Spinal cord (tissue), 10 donors: ENCODE results near the gene GDNF. TPM values are rescaled to one million over a fixed set of nuclear protein-coding genes. Genes with fewer than 3 reads are reported as not detected.

ENCODE experiments used
- DNase-seq, 6 donors: peaks; one replicate each; pipeline versions ENCODE4 v3.0.0 to v3.0.0-alpha.2; 2013 to 2015; ENCODE audit warnings: low spot score in 6 of 6, low read depth in 4 of 6
- H3K27ac ChIP-seq: one replicate; pipeline ENCODE4 v1.5.1; 2013; ENCODE audit warnings: low read depth, low read length, control low read depth
- H3K27me3 ChIP-seq: one replicate; pipeline ENCODE4 v1.6.1; 2013; ENCODE audit warnings: low read length; ENCODE audit not compliant: control insufficient read depth, insufficient read depth
- H3K36me3 ChIP-seq: one replicate; pipeline ENCODE4 v1.6.1; 2013; ENCODE audit warnings: low read length; ENCODE audit not compliant: control insufficient read depth, insufficient read depth
- H3K4me1 ChIP-seq: one replicate; pipeline ENCODE4 v1.6.1; 2013; ENCODE audit warnings: low read length; ENCODE audit not compliant: control insufficient read depth, insufficient read depth
- H3K4me3 ChIP-seq: one replicate; pipeline ENCODE4 v1.5.1; 2013; ENCODE audit warnings: low read depth, low read length, control low read depth
- H3K9me3 ChIP-seq: one replicate; pipeline ENCODE4 v1.6.1; 2013; ENCODE audit warnings: low read length; ENCODE audit not compliant: control insufficient read depth, insufficient read depth
- WGBS: methylation state at CpG from one replicate; pipeline ENCODE4 v1.1.5; 2013; ENCODE audit warnings: missing lambda C conversion rate; ENCODE audit not compliant: insufficient coverage; 5-methylcytosine and 5-hydroxymethylcytosine counted together
- polyA plus RNA-seq, 2 donors: library from polyadenylated mRNA; unstranded; fragments of 120-200 nt; gene quantifications; one replicate each; pipeline ENCODE4 v1.2.1, GENCODE V29; 2013; ENCODE audit not compliant: insufficient read length in 2 of 2
- total RNA-seq, 2 donors: library from RNA; depleted of rRNA in 1 of 2; stranded (reverse); fragments of 120-200 nt in 1 of 2; fragments of >200 nt in 1 of 2; gene quantifications; one replicate each; pipeline versions ENCODE4 v1.2.3 to v1.2.4, GENCODE V29; 2013 to 2014
- donor health status: healthy.

GDNF gene
- total and polyA plus RNA-seq, 4 donors, result 0.17 to 0.51 (median 0.43) TPM

DNA sequence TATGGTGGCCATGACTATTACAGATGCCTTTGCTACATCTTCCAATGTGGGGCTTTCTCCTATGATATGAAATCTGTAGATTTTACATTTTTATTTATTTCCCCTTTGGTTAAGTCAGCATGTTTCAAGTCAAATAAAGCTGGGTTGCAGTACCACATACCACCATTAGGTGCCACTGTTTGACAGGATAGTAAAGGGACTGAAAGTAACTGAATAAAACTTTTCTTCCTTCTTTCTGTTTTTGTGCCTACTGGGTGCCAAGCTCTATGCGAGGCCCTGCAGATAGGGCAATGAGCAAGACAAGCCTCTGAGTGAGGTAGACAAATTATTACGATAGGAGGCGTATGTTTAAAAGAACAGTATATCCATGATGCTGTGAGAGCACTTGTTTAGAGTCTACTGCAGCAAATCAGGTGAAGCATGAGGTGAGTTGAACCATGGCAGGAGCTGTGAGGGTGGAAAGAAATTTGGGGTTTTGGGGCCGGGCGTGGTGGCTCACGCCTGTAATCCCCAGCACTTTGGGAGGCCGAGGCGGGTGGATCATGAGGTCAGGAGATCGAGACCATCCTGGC is 64.8 kb downstream of the GDNF start:
- no peak overlapping the region for H3K27ac ChIP-seq
- WGBS, result 95% methylated on average over 9 of the region's 9 CpGs

DNA sequence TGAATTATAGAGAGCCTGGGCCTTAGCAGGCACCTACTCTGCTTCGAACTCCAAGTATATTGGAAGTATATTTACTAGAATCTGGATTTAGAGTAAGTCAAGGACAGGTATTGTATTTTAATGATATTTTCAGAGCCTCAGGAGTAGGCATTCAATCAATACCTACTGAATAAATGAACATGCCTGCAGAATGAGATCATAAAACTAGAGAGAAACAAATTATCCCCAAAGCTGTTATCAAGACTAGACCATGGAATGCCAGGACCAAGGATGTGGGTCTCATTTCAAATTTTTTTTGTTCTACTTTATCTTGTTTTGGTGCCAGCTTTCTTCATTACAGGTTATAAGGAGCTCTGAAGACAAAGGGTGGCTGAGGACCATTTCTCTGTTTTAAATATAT is 66.0 kb downstream of the GDNF start:
- H3K9me3 ChIP-seq, result no peaks in the 10 kb centered on the region
- no peak overlapping the region for H3K4me3 ChIP-seq
- H3K27ac ChIP-seq, result no peak overlapping the region
- WGBS, result no CpG with 5 or more reads among the region's 1 CpG
- no peaks in the 10 kb centered on the region for H3K27me3 ChIP-seq
- H3K4me1 ChIP-seq, result no peaks in the 10 kb centered on the region
- peak in 1 of 6 donors; percentile 3 for DNase-seq
- no peaks in the 10 kb centered on the region for H3K36me3 ChIP-seq

More for the DNA sequence above, 64.8 kb downstream of the GDNF start:
- H3K4me1 ChIP-seq, result no peaks in the 10 kb centered on the region
- H3K4me3 ChIP-seq, result no peak overlapping the region
- no peaks in the 10 kb centered on the region for H3K36me3 ChIP-seq
- DNase-seq, result no peak
- no peaks in the 10 kb centered on the region for H3K27me3 ChIP-seq
- H3K9me3 ChIP-seq, result no peaks in the 10 kb centered on the region

- no peak overlapping the region for H3K4me3 ChIP-seq
- H3K36me3 ChIP-seq, result no peaks in the 10 kb centered on the region
- DNase-seq, result no peak
- H3K27ac ChIP-seq, result no peak overlapping the region
- WGBS, result 100% methylated on average over 1 of the region's 2 CpGs
- H3K27me3 ChIP-seq, result no peaks in the 10 kb centered on the region
- no peaks in the 10 kb centered on the region for H3K4me1 ChIP-seq
- H3K9me3 ChIP-seq, result no peaks in the 10 kb centered on the region
These were observed 67.6 kb downstream of the GDNF start for GRCh38 chr5:37772255-37772654.

DNA sequence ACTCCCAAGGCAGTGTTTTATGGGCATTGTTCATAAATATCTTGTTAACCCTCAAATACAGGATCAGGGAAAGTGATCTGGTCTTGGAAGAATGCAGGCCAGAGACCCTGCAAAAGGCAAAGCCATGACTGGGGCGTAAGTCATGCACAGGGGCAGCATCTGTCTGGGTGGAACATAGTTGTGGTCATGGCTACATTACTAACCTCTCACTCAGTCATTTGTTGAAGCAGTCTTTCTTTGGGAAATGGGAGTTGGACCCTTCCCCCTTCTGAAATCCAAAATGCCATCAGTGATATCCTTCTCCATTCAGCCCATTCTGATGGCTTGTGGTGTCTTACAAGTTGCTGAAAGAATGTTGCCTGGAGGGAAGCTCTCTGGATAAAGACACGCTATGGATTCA is 68.1 kb downstream of the GDNF start:
- 80% methylated on average over 1 of the region's 2 CpGs for WGBS
- Histone ChIP-seq H3K9me3 (no peaks in the 10 kb centered on the region), H3K4me3 (no peak overlapping the region), H3K27ac (no peak overlapping the region), H3K36me3 (no peaks in the 10 kb centered on the region), H3K27me3 (no peaks in the 10 kb centered on the region), H3K4me1 (no peaks in the 10 kb centered on the region)
- no peak for DNase-seq

DNA sequence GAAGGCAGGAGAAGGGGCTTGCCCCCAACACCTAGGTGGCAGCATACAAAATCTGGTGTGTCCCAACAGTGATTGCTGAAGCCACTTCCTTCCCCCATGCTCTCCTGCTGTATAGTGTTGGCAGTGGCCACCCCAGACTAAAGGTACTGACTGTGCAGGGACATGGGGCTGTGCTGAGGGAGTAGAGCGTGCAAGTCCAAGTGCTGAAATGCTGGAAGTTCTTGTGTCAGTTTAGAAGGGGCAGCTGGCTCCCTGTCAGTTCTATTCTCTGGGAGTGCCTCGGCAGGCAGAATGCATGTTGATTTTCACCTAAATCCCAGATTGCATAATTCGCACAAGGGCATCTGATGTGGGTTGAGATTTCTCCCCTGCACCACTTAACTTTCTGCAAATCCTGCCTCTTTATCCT is 68.6 kb downstream of the GDNF start:
- Histone ChIP-seq H3K9me3 (no peaks in the 10 kb centered on the region), H3K36me3 (no peaks in the 10 kb centered on the region), H3K27ac (no peak overlapping the region), H3K4me3 (no peak overlapping the region), H3K27me3 (no peaks in the 10 kb centered on the region), H3K4me1 (no peaks in the 10 kb centered on the region)
- no peak for DNase-seq
- 100% methylated on average over 1 of the region's 3 CpGs for WGBS

DNA sequence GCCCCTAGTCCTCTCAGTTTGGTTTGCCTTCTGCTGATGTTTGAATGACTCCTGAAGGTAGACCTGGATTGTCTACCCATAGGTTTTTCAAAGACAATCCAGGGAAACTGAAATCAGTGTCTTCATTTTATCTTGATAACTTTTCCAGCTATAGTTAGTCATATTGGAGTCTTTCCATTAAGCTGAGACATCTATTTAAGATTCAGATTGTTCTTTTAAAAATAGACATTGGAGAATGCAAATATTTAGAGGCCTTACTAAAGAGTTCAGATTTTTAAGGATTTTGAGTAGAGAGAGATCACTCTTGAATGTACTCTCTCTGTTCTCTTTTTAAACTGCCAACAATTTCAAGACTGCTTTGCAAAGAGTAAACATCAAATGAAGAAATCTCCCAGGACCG is 69.1 kb downstream of the GDNF start:
- no peaks in the 10 kb centered on the region for H3K4me1 ChIP-seq
- H3K9me3 ChIP-seq, result no peaks in the 10 kb centered on the region
- no peak overlapping the region for H3K27ac ChIP-seq
- no peak overlapping the region for H3K4me3 ChIP-seq
- DNase-seq, result no peak
- no peaks in the 10 kb centered on the region for H3K36me3 ChIP-seq
- WGBS, result 80% methylated on average over 1 of the region's 1 CpG
- no peaks in the 10 kb centered on the region for H3K27me3 ChIP-seq

- Histone ChIP-seq H3K4me1 (no peaks in the 10 kb centered on the region), H3K27me3 (no peaks in the 10 kb centered on the region), H3K27ac (no peak overlapping the region), H3K4me3 (no peak overlapping the region), H3K36me3 (no peaks in the 10 kb centered on the region), H3K9me3 (no peaks in the 10 kb centered on the region)
- no peak for DNase-seq
- WGBS, result 50% methylated on average over 1 of the region's 1 CpG
These were observed 70.0 kb downstream of the GDNF start for GRCh38 chr5:37769840-37770239.

DNA sequence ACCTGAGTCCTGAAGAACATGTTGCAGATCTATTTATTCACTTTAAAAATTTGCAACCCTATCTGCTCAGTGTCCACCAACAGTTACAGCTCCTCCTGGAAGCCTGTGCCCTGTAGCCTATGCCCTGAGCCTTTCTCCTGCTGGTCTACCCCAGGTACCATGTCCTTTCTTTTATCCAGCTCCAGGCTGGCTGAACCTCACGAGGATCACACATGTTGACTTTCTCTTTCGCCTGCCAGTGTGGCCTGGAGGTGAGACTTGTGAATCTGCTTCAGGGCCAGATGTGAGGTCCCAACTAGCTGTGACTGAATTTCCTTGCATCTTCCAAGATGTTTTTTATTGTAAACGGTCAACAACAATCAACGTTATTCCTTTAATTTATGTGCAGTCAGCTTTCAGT is 70.7 kb downstream of the GDNF start:
- Histone ChIP-seq H3K4me3 (no peak overlapping the region), H3K9me3 (no peaks in the 10 kb centered on the region), H3K27ac (no peak overlapping the region), H3K4me1 (no peaks in the 10 kb centered on the region), H3K36me3 (no peaks in the 10 kb centered on the region), H3K27me3 (no peaks in the 10 kb centered on the region)
- no peak for DNase-seq
- no CpG with 5 or more reads among the region's 4 CpGs for WGBS

DNA sequence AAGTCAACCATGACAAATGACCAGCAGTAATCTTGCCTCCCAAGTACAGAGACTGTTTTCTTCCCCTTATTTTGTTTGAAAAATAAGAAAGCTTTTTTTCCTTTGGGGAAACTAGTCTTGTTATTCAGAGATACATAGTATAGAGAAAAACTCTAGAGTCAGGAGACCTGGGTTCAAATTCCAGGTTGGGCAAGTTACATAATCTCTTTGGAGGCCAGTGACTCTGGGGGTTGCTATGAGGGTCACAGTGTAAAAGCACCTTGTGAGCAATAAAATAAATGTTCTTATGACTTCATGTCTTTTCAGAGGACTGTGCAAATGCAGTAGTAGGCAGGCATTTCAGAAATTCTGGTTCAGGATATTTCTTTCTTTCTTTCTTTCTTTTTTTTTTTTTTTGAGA is 71.5 kb downstream of the GDNF start:
- Histone ChIP-seq H3K9me3 (no peaks in the 10 kb centered on the region), H3K4me3 (no peak overlapping the region), H3K27me3 (no peaks in the 10 kb centered on the region), H3K27ac (no peak overlapping the region), H3K4me1 (no peaks in the 10 kb centered on the region), H3K36me3 (no peaks in the 10 kb centered on the region)
- no peak for DNase-seq

DNA sequence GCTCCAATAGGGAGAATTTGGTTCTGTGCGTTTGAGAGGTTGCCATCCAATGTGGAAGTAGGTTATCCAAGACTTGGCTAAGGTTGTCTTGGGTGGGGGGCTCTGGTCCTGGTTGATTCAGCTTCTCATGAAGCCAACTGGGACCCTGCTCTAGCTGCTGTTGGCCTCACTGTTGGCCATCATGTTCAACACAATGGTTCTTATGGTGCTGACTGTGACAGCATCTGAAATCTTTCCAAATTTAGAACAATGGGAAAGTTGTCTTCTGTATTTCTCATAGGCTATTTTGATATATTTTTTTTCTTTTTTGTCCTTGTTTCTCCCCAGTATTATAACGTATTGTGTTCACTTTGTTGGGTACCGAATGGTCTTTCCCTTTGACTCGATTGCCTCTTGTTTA is 71.9 kb downstream of the GDNF start:
- Histone ChIP-seq H3K9me3 (no peaks in the 10 kb centered on the region), H3K4me1 (no peaks in the 10 kb centered on the region), H3K36me3 (no peaks in the 10 kb centered on the region), H3K27ac (no peak overlapping the region), H3K27me3 (no peaks in the 10 kb centered on the region), H3K4me3 (no peak overlapping the region)
- DNase-seq, result no peak
- 89% methylated on average over 1 of the region's 4 CpGs for WGBS
